Stimulated activated CD8-positive, alpha-beta memory T cell treated with anti-CD3 and anti-CD28 coated beads, Interleukin-4, amount 100 ng/mL, for 1 hour (primary cell): Measurements from ENCODE around the gene SRF.

Experiments used
- DNase-seq, 2 donors: peaks; one replicate each; pipeline ENCODE4 v3.0.0-alpha.2; 2020; ENCODE audit warnings: low read depth in 2 of 2, low spot score in 1 of 2

SRF gene

GRCh38 chr6:43216200-43216599 lies 45.1 kb downstream of the SRF start:
- no peak for DNase-seq

- no peak for DNase-seq
Measured at GRCh38 chr6:43217351-43217750, 46.3 kb downstream of the SRF start.

GRCh38 chr6:43219119-43219518 lies 48.0 kb downstream of the SRF start:
- DNase-seq = no peak

- DNase-seq = no peak
Measured at GRCh38 chr6:43219814-43220213, 48.7 kb downstream of the SRF start.

GRCh38 chr6:43220439-43220951 lies 49.4 kb downstream of the SRF start:
- no peak for DNase-seq

- DNase-seq = no peak
Measured at GRCh38 chr6:43221046-43221972, 50.2 kb downstream of the SRF start.

- DNase-seq = no peak
Measured at GRCh38 chr6:43222418-43223059, 51.5 kb downstream of the SRF start.

GRCh38 chr6:43223175-43223574 lies 52.1 kb downstream of the SRF start:
- no peak for DNase-seq

GRCh38 chr6:43226192-43226851 lies 55.3 kb downstream of the SRF start:
- DNase-seq = no peak

- DNase-seq = peak; percentile 42 to 56
Measured at GRCh38 chr6:43228951-43229802, 58.1 kb downstream of the SRF start, which contains the start of gene DNPH1. Gene DNPH1 (minus strand): TSS chr6:43229481. CDS start chr6:43229456, 25 bp downstream.

GRCh38 chr6:43229803-43230620 lies 58.9 kb downstream of the SRF start:
- DNase-seq = no peak

- no peak for DNase-seq
Measured at GRCh38 chr6:43231053-43231452, 60.0 kb downstream of the SRF start.
